NCI-H345 treated with DMSO at 0.1 percent for 48 hours (cell line): ENCODE measurements around the gene GBA2.

Experiments
- DNase-seq: peaks from one replicate; lab custom pipeline; 2025; ENCODE audit not compliant: unreplicated experiment; lab: John Stamatoyannopoulos, UW

The GBA2 gene

GRCh38 chr9:35718721-35719511 lies 30.1 kb downstream of the GBA2 start:
- no peak for DNase-seq

GRCh38 chr9:35717132-35717870 lies 31.7 kb downstream of the GBA2 start:
- no peak for DNase-seq

GRCh38 chr9:35716230-35716629 lies 32.8 kb downstream of the GBA2 start:
- DNase-seq: no peak

GRCh38 chr9:35714579-35715252 lies 34.3 kb downstream of the GBA2 start:
- DNase-seq: no peak

- no peak for DNase-seq
These were observed 34.9 kb downstream of the GBA2 start for GRCh38 chr9:35714123-35714522.

GRCh38 chr9:35713578-35713977 lies 35.5 kb downstream of the GBA2 start:
- DNase-seq: no peak

- no peak for DNase-seq
These were observed 36.1 kb downstream of the GBA2 start for GRCh38 chr9:35712762-35713400.

GRCh38 chr9:35711501-35712428 lies 37.3 kb downstream of the GBA2 start:
- DNase-seq: no peak

- no peak for DNase-seq
These were observed 38.1 kb downstream of the GBA2 start for GRCh38 chr9:35710818-35711500.

GRCh38 chr9:35708146-35708545 lies 40.9 kb downstream of the GBA2 start:
- no peak for DNase-seq

GRCh38 chr9:35706951-35707350 lies 42.1 kb downstream of the GBA2 start:
- no peak for DNase-seq

- DNase-seq: no peak
These were observed 43.1 kb downstream of the GBA2 start for GRCh38 chr9:35705836-35706430.

GRCh38 chr9:35705372-35705771 lies 43.7 kb downstream of the GBA2 start:
- DNase-seq: no peak

GRCh38 chr9:35703906-35704672 lies 44.9 kb downstream of the GBA2 start:
- DNase-seq: no peak

GRCh38 chr9:35702696-35703095 lies 46.3 kb downstream of the GBA2 start:
- no peak for DNase-seq

- DNase-seq: no peak
These were observed 48.1 kb downstream of the GBA2 start for GRCh38 chr9:35700942-35701341.

- no peak for DNase-seq
These were observed 49.0 kb downstream of the GBA2 start for GRCh38 chr9:35700031-35700430.

- DNase-seq: no peak
These were observed 50.8 kb downstream of the GBA2 start for GRCh38 chr9:35698231-35698630.

GRCh38 chr9:35697486-35697885 lies 51.5 kb downstream of the GBA2 start:
- no peak for DNase-seq
